Hepatocyte (in vitro differentiated cells): ENCODE measurements around the gene DIPK1B.

Experiments
- EZH2 ChIP-seq: fragments of 200-600 bp; sonication (generic); IDR thresholded peaks from 2 replicates; pipeline ENCODE4 v1.6.1; 2016; ENCODE audit warnings: antibody characterized with exemption, mild to moderate bottlenecking, borderline replicate concordance
- TF ChIP-seq, protein P1 (sequence below): fragments of 200-600 bp; sonication (generic); IDR thresholded peaks from 2 replicates; pipeline ENCODE4 v1.5.1; 2016; ENCODE audit warnings: antibody characterized with exemption, mild to moderate bottlenecking; ENCODE audit not compliant: poor library complexity

DNA sequence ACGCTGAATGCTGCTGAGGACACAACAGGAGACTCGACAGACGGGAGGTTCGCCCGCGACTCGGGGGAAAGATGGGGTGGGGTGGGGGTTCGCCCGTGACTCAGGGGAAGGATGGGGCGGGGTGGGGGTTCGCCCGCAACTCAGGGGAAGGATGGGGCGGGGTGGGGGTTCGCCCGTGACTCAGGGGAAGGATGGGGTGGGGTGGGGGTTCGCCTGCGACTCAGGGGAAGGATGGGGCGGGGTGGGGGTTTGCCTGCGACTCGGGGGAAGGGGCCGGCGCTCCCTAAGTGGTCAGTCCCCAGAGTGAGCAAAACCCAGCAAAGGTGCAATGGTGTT lies 33.8 kb downstream of the DIPK1B start:
- TF ChIP-seq, protein P1, sequence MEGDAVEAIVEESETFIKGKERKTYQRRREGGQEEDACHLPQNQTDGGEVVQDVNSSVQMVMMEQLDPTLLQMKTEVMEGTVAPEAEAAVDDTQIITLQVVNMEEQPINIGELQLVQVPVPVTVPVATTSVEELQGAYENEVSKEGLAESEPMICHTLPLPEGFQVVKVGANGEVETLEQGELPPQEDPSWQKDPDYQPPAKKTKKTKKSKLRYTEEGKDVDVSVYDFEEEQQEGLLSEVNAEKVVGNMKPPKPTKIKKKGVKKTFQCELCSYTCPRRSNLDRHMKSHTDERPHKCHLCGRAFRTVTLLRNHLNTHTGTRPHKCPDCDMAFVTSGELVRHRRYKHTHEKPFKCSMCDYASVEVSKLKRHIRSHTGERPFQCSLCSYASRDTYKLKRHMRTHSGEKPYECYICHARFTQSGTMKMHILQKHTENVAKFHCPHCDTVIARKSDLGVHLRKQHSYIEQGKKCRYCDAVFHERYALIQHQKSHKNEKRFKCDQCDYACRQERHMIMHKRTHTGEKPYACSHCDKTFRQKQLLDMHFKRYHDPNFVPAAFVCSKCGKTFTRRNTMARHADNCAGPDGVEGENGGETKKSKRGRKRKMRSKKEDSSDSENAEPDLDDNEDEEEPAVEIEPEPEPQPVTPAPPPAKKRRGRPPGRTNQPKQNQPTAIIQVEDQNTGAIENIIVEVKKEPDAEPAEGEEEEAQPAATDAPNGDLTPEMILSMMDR = no peak
- TF ChIP-seq EZH2 = no peak
